Activated T-cell treated with anti-CD3 and anti-CD28 coated beads for 48 hours (primary cell): ENCODE results near the gene CERS6.
"Not testable (repeated sequence)": the region's sequence is repeated elsewhere in the genome, so short reads cannot be mapped to it uniquely, and the experiment has no call there.

Experiments
- DNase-seq: peaks from one replicate; pipeline ENCODE4 v3.0.0-alpha.2; 2020; ENCODE audit warnings: low read depth

CERS6 gene

GRCh38 chr2:168468354-168468753, 12.3 kb downstream of the CERS6 start:
- no peak for DNase-seq

GRCh38 chr2:168469281-168469988, 13.4 kb downstream of the CERS6 start:
- DNase-seq: no peak

GRCh38 chr2:168470320-168471162, 14.5 kb downstream of the CERS6 start:
- no peak for DNase-seq

- no peak for DNase-seq
Measured at GRCh38 chr2:168471163-168471475, 15.0 kb downstream of the CERS6 start.

GRCh38 chr2:168475636-168476035, 19.6 kb downstream of the CERS6 start:
- no peak for DNase-seq

- no peak for DNase-seq
Measured at GRCh38 chr2:168478206-168478605, 22.1 kb downstream of the CERS6 start.

- no peak for DNase-seq
Measured at GRCh38 chr2:168480356-168480755, 24.3 kb downstream of the CERS6 start.

GRCh38 chr2:168480825-168481585, 24.9 kb downstream of the CERS6 start:
- DNase-seq: no peak

GRCh38 chr2:168482269-168482668, 26.2 kb downstream of the CERS6 start:
- no peak for DNase-seq

GRCh38 chr2:168482952-168483831, 27.1 kb downstream of the CERS6 start:
- no peak for DNase-seq

- DNase-seq: no peak
Measured at GRCh38 chr2:168486477-168486876, 30.4 kb downstream of the CERS6 start.

- peak; percentile 37 for DNase-seq
Measured at GRCh38 chr2:168490015-168490874, 34.2 kb downstream of the CERS6 start.

- DNase-seq: peak; percentile 11
Measured at GRCh38 chr2:168490946-168491605, 35.0 kb downstream of the CERS6 start.

GRCh38 chr2:168491728-168492127, 35.7 kb downstream of the CERS6 start:
- not testable (repeated sequence) for DNase-seq

- not testable (repeated sequence) for DNase-seq
Measured at GRCh38 chr2:168493219-168493618, 37.1 kb downstream of the CERS6 start.

GRCh38 chr2:168494190-168494711, 38.2 kb downstream of the CERS6 start:
- no peak for DNase-seq

GRCh38 chr2:168495524-168495923, 39.5 kb downstream of the CERS6 start:
- DNase-seq: no peak

- DNase-seq: no peak
Measured at GRCh38 chr2:168496906-168497305, 40.8 kb downstream of the CERS6 start.

- no peak for DNase-seq
Measured at GRCh38 chr2:168499500-168499899, 43.4 kb downstream of the CERS6 start.

GRCh38 chr2:168500516-168500915, 44.4 kb downstream of the CERS6 start:
- no peak for DNase-seq
